NCI-H2081 (cell line): ENCODE measurements around the gene SEM1.

Experiments
- DNase-seq, 2 experiments: peaks; one replicate each; lab custom pipeline; 2025; lab: John Stamatoyannopoulos, UW

The SEM1 gene

DNA sequence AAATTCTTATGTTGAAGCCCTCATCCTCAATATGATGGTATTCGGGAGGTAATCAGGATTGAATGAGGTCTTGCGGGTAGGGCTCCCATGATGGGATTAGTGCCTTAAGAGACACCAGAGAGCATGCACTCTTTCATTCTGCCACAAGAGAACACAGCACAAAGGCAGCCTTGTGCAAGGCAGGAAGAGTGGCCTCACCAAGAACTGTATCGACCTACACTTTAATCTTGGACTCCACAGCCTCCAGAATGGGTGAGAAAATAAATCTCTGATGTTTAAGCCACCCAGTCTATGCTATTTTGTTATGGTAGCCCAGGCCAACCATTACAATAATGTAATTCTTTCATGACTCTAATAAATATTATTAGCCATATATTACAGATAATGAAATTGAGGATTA lies 8.4 kb downstream of the SEM1 start:
- no peak for DNase-seq

DNA sequence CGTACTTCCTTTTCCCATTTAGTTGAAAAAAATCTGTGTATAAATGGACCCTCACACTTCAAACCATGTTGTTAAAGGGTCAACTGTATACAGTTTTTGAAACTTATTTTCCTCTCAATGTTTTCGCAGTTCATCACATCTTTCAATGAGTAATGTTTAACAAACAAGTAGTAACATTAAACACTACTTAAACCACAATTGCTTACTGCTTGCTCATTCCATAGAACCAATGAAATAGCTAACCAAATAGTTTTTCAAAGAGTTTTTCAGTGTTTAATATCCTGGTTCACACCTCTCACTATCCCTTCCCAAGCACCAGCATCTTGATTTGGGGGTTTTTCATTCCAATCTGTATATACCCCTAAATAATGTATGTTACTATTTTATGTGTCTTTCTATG lies 9.1 kb downstream of the SEM1 start:
- no peak for DNase-seq

DNA sequence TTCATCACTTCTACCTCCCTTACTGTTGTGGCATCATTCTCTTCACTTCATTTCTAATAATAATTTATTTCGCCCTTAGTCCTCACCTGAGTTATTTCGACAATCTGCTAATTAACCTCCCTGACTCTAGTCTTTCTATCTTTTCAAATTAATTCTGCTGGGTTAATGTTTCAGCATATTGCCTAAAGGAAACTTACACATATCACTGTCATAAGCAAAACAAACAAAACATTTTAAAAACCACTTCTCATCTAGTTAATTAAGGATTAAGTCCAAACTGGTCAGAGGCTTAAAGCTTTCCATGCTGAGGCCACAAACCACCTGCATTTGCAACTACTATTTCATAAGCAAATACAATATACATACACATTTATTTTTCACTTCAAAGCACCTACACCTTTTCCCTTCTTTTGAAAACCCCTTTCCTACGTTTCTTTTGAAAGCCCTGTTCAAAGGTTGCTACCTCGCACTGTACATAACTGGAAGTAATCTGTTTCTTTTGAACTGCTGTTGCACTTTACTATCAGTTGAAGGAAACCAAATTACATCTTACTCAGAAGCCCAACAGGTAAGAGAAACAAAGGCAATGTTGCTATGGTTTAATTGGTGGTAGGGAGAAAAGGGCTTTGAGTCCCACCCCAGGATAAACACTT lies 10.3 kb downstream of the SEM1 start:
- no peak for DNase-seq

DNA sequence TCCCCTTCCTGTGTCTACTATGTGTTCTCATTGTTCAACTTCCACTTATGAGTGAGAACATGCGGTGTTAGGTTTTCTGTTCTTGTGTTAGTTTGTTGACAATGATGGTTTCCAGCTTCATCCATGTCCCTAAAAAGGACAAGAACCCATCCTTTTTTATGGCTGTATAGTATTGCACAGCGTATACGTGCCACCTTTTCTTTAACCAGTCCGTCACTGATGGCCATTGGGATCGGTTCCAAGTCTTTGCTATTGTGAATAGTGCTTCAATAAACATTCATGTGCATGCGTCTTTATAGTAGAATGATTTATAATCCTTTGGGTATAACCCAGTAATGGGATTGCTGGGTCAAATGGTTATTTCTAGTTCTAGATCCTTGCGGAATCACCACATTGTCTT lies 11.2 kb downstream of the SEM1 start:
- peak in 1 of 2 experiments; percentile 62 for DNase-seq

DNA sequence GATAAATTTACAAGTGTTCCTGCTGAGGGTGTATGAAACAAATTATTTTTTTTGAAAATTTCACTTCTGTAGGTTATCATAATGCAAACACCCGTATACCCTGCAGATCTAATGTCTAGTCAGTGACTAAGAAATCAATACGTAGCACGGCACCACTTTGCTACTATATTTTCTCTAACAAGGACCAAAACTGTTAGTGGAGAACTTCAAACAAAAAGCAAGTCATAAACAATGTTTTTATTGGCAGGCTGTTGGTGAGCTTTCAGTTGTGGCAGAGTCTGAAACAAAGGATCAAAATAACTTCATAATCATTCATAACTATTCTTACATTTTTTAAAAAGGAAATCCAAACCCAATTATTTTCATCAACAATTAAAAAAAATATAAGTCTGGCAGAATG lies 11.8 kb downstream of the SEM1 start:
- DNase-seq, result no peak

DNA sequence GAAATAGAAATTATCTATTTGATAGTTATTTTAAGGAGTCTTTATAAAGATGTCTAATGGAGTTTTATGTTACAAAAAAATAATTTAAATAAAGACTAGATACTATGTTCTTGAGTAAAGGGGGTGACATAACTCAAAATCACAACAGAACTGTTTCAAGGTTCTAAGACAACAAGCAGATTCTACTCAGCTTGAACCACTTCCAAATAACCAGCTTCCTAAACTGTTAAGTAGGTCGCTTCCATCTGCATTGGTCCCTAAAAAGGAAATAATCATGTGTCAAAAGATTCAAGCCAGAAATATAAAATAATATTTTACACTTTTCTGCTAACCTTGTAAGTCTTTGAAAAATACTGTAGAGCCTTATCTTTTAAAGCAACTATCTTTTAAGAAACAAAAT lies 14.1 kb downstream of the SEM1 start:
- no peak for DNase-seq

DNA sequence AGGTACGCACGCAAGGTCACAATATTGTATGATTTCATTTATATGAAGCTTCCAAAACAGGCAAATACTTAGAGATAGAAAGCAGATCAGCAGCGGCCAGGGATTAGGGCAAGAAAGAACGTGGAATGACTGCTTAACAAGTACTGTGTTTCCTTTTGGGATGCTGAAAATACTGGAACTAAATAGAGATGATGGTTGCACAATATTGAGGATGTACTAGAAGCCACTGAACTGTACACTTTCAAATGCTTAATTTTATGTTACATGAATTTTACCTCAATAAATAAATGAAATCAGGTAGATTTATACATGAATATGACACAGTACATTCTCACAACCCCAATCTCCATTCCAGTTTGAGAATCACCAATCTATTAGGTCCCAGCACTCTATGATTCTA lies 15.6 kb downstream of the SEM1 start:
- no peak for DNase-seq

DNA sequence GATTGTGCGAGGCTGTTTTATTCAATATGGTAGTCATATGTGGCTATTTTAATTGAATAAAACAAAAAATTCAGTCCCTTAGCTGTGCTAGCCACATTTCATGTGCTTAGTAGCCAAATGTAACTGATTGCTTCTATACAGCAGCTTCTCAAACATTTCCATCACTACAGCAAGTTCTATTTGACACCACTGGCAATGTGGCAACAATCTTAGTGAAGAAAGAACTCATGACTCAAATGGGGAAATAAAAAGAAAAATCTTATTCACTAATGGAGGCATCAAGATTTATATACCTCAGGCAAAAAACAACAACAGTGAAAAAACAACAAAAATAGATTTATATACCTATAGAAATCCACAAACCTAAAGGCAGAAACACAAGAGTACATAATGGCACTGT lies 17.9 kb downstream of the SEM1 start:
- no peak for DNase-seq

DNA sequence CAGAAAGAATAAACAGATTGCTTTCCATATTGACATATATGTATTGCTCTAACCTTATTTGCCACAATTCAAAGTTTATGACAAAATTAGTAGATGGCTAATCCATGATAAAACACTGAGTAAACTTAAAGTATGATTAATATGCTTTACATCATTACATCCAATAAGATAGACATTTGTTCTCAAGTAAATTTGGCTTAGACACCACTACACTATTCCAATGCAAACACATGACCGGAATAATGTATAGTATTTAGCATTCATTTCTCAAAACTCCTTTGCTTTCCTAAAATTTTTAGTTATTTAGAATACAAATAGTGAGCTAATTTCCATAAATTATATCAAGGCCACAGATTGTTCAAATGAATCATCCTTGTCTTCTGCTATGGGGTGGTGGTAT lies 20.2 kb downstream of the SEM1 start:
- no peak for DNase-seq

DNA sequence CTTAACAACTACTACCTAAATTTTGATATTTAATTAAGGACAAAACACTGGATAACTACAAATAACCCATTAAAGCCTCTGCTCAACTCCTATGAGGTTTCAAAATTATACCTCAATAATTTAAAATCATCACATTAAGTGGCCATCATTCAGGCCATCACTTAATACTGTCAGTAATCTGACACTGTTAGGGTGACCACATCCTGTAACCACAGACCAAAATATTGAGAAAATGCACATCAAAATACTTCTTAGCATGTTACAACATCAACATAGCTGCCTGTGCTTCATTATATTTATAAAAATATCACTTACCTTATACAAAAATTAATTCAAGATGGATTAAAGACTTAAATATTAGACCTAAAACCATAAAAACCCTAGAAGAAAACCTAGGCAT lies 23.3 kb downstream of the SEM1 start:
- no peak for DNase-seq

DNA sequence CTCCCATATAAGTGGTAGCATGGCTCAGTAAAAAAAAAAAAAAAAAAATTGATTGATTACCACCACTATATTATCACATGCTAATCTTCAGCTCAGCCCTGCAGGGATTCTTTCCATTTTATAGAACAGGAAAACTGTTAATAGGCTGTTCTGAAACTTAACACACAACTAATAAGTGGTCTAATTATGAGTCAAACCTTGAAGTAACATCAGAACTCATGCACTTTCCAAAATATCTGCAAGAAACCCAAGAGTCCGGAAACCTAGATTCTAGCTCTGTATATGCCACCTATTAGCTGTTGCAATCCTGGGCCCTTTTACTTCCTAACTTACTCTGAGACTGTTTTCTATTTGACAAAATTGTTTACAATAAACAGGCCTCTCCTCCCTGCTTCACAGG lies 23.9 kb downstream of the SEM1 start:
- DNase-seq, result no peak

DNA sequence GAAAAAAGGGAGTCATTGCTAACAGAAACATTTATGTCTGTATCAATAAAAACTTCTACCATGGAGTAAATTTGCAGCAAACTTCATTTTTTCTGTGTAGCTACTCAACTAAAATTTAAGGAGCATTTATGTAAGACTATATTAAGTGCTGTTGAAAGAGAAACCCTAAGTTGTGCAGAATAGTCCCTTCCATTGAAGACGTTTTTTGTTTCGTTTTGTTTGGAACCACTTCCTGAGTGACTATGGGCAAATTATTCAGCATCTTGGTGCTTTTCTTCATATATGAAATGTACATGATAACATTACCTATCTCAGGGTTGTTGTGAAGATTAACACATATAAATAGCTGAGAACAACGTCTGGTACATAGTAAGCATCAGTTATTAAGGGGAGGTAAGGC lies 24.3 kb downstream of the SEM1 start:
- no peak for DNase-seq

DNA sequence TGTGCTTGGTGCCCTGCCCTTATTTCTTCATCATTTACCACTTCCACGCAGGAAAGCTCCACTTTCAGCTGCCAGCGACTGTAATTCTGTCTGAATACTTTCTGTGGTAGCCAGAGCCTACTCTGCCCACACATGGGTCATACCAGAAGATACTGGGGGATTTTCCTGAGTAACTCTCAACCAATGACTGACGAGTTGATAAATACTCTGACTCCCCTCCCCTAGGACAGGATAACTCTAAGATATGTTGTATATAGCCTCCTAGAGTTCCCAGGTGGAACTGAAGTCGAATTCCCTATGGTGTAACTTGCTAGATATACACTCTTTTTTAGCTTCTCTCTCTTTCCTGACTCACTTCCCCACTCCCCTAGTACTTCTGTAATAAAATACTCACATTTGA lies 29.8 kb downstream of the SEM1 start:
- no peak for DNase-seq

DNA sequence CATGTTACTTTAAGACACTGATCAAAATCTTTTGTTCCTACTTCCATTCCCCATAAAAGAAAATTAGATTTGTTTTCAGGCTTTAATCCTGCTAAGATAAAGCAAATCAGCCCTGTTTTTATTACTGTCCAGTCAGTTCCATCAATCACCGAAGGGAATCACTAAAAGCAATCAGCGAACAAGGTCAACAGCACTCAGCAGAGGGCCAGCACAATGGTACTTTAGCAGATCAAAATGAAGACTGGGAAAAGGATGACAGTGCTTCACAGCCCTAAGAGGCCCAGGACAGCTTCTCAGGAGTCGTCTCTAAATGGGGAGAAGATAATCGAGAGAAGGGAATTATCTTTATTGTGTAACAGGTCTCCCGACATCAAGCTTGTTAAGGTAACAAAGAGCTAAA lies 32.7 kb downstream of the SEM1 start:
- DNase-seq, result no peak

DNA sequence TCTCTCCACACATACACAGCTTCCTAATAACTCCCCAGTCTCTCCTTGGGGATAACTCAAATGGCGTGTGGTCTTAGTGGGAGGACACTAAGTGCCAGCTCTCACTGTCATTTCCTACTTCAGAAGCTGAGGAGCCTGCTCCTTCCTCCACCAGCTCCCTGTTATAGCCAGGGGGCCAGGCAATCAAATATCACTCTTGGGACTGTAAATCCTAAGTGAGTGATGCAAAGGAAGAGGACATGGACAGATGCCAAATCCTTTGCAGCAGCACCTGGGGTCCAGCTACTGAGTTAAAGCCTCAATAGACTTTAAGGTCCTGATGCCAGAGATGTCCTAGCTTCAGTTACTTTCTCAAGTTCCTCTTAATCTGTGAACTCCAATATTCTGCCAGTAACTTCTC lies 34.1 kb downstream of the SEM1 start:
- peak; percentile 54 to 77 for DNase-seq

DNA sequence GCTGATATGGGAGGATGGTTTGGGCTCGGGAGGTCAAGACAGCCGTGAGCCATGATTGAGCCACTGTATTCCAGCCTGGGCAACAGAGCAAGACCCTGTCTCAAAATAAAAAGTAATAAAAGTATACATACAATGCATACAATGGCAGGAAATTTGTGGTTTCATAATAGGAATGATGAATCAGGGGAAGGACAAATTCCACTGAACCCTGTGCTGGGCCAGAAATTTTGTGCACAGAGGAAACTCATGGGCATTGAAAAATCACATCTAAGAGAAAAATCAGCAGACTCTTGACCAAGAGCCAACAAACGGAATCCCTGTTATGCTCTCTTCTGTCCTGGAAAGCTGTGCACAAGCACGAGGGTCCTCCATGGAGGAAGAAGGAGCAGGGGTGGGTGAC lies 35.1 kb downstream of the SEM1 start:
- DNase-seq, result no peak

DNA sequence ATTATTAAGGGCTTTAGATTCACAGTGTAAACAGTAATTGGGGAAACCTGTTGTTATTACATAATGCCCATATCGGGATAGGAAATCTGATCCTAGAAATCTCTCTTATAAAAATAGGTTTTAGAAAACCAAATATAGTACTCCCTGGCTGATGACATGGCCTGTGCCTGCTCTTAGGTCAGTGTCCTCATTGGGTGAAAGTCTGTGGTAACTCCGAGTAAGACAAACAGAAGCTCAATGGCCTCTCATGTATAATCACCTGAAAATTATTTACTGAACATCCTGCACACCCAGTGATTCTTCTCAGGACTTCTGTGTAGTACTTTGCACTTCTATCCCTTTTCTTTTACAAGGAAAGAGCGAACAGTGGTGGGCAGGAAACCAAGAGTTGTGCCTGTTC lies 37.8 kb downstream of the SEM1 start:
- no peak for DNase-seq

DNA sequence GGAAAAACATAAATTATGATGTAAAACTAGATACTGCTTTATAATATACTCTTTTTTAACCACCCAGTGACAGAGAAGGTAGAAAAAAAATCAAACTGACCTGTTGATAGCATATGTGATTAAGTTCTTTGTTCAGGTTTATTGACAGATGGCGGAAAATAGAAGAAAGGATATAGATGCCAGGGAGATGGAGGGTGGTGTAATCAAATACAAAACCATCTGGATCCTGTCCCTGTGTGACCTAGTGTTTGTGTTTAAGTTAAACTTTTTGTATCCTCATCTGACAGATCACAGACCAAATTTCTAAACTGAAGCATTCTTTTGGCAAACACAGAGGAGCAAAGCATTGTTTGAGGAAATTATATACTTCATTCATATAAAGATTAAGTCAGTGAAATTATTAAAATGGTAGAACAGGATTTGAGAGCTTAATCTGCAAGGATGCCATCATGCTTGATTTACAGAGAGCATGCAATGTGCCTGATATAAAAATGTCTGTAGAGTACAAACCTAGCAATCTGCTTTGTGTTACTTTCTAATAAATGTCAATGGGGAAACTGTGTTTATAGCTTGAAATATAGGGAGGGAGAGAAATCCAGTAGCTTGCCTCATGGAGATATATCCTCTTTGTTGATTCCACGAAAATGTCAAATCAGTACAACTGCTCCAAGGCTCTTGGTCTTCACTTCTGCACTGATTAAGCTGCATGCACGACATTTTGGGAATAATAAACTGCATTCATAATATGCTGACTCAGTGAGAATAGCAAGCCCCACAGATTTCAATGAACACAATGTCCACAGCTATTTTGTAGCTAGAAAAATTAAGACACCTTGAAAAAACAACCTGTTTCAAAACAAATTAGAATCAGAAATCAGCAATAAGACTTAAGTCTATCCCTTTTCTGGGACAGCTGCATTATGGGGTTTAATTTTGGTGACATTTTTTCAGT lies 39.0 kb downstream of the SEM1 start:
- DNase-seq, result peak; percentile 76 to 90

DNA sequence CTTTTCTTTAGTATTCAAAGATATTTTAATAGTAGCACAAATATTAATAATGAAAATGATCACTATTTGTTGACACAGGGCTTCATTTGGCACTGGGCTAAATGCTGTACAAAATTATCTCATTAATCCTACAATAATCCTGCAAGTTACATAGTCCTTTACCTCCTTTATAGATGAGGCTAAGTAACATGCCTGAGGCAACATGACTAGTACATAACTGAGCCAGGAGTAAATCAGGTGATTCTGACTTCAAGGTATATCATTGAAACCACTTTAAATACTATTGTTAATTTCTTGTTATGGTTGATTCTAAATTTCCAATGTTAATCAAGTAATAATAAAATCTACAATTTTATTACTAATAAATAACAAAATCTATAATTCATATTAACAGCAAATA lies 39.8 kb downstream of the SEM1 start:
- peak; percentile 37 to 55 for DNase-seq

DNA sequence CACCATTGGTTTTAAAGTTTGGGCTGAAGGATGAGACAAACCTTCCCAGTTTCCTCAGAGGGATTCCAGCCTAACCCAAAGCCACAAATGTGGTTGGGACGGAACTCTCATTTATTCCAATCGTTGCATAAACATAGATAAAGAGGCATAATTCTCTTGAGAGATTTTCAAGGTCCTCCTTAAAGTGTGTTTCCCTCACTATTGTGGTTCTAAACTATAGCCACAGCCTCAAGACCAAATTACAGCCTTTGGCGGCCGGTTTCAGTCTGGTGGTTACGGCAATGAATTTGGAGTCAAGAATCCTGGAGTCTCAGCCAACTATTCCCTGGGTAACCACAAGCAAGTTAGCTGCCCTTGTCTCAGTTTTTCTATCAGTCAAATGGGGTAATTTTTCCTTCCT lies 42.6 kb downstream of the SEM1 start:
- no peak for DNase-seq

DNA sequence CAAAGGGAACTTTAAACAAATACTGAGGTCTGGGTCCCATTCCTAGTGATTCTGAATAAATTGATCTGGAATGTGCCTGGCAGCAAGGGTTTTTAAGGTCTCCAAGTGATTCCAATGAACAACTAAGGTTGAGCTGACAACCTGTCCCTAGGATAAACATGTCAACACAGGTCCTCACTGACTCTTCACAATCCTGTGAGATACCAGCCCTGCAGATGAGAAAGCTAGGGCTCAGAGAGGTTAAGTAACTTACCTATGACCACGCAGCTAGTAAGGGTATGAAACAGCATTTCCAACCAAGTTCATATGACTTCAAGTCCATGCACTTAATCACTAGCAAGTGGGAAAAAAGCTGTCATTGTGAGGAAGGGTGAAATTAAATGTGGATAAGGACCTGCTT lies 44.0 kb downstream of the SEM1 start:
- no peak for DNase-seq

DNA sequence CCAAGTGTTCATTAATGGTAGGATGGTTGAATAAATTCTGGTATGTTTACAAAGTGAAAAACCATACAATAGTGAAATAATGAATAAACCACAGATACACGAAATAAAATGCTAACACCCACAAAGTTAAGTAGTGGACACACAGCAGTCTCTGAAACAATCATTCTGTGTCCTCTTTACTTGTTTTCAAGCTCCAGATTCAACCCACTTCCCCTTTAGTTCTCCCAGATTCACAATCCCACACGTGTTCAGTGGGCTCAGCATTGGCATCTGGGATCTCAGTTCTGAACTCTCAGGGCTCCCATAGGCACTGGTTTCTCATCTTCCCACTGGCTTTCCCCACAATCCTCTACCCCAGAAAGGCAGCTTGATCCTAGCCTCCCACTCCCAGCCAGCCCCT lies 44.9 kb downstream of the SEM1 start:
- no peak for DNase-seq

DNA sequence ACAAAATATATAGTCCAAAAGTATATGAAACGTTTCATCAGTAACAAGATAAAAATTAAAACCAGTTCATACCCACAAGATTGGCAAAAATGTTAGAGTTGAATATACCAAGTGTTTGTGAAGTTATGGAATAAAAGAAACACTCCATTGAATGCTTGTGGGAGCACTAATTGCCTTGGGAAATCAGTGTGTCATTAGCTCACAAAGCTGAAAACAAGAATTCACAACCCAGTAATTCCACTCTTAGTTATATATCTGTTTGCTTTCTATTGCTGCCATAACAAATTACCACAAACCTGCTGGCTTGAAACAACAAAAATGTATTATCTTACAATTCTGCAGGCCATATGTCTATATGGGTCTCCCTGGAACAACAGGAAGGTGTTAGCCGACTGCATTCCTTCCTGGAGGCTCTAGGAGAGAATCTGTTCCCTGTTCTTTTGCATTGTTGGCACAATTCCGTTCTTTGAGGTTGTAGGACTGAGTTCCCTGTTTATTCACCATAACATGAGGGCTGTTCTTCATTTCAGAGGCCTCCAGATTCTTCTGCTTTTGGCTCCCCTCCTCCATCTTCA lies 45.7 kb downstream of the SEM1 start:
- peak; percentile 61 to 80 for DNase-seq
